Heart left ventricle (tissue), 11 donors: Measurements from ENCODE around the gene FCGR1A. TPM values are rescaled to one million over a fixed set of nuclear protein-coding genes. Genes with fewer than 3 reads are reported as not detected.

ENCODE experiments used
- polyA plus RNA-seq, 2 donors: library from polyadenylated mRNA; stranded (reverse); fragments of 200-250 nt; gene quantifications; one replicate each; pipeline ENCODE4 v1.2.3, GENCODE V29; 2013
- total RNA-seq, 9 donors: library from RNA; depleted of rRNA in 2 of 9; stranded (reverse); fragments of >200 nt in 2 of 9; fragmentation: NEBNext Ultra II Directional in 3 of 9; extraction: Animal tissue kit (Norgen Biotek cat#: 25700) in 3 of 9; gene quantifications; one replicate each; pipeline versions ENCODE4 v1.1.0 to v1.2.4, GENCODE V29; 2016 to 2023
- donor health status: ischemic (EF 13 %, LVEDD 7.1; RV severe dilation, severe dysfunction).
- donor health status: healthy with polysubstance abuse.
- donor health status: DM: no; HTN: yes; CAD: no.
- donor health status: DM: no; HTN: no; CAD: no.
- donor health status: ischemic (EF 25% LVEDD 5.7; RV mildly dilated, moderate dysfunction).
- donor health status: healthy.
- donor health status: DM: yes; HTN: yes; CAD: no.
- donor health status: PGD.
- donor health status: nonischemic (EF 23%, LVEDD 6.1; RV moderate dilation, normal function).

FCGR1A gene
- total and polyA plus RNA-seq, 11 donors = 0.37 to 52.0 (median 1.9) TPM; not detected in 1

Other genes with a start within 250 kb of the FCGR1A start
- gene PPIAL4C, start 198.8 kb upstream of the FCGR1A start, total RNA-seq = not detected
- gene PPIAL4C, start 198.8 kb upstream of the FCGR1A start, polyA plus RNA-seq = not detected
- gene BOLA1, start 116.9 kb downstream of the FCGR1A start, total RNA-seq = 10 to 100 TPM; 12.5 to 39.4 (median 14.0) TPM
- gene BOLA1, start 116.9 kb downstream of the FCGR1A start, polyA plus RNA-seq = 10 to 100 TPM; 16.2 to 40.7 TPM
- gene SV2A, start 135.2 kb downstream of the FCGR1A start, total RNA-seq = 1 to 10 TPM in 1 of 9 donors, under 1 TPM in 8; 0.20 to 1.4 (median 0.43) TPM
- under 1 TPM; 0.30 to 0.32 TPM for gene SV2A, start 135.2 kb downstream of the FCGR1A start, polyA plus RNA-seq
- 10 to 100 TPM; 10.2 to 32.7 (median 23.7) TPM for gene SF3B4, start 145.1 kb downstream of the FCGR1A start, total RNA-seq
- 10 to 100 TPM; 13.1 to 21.3 TPM for gene SF3B4, start 145.1 kb downstream of the FCGR1A start, polyA plus RNA-seq
- gene MTMR11, start 154.2 kb downstream of the FCGR1A start, total RNA-seq = 1 to 10 TPM; 1.9 to 4.5 (median 2.6) TPM
- gene MTMR11, start 154.2 kb downstream of the FCGR1A start, polyA plus RNA-seq = 1 to 10 TPM; 1.6 TPM
- gene OTUD7B, start 228.0 kb downstream of the FCGR1A start, total RNA-seq = 10 to 100 TPM; 16.4 to 36.2 (median 28.0) TPM
- 10 to 100 TPM in 1 of 2 donors, 1 to 10 TPM in 1; 8.1 to 11.8 TPM for gene OTUD7B, start 228.0 kb downstream of the FCGR1A start, polyA plus RNA-seq